Activated CD4-positive, alpha-beta T cell treated with anti-CD3 and anti-CD28 coated beads for 48 hours (primary cell): ENCODE results near the gene SMCHD1.
"Not testable (repeated sequence)": the region's sequence is repeated elsewhere in the genome, so short reads cannot be mapped to it uniquely, and the experiment has no call there.

ENCODE experiments used
- DNase-seq: peaks from one replicate; pipeline ENCODE4 v3.0.0-alpha.2; 2020

SMCHD1 gene

DNA sequence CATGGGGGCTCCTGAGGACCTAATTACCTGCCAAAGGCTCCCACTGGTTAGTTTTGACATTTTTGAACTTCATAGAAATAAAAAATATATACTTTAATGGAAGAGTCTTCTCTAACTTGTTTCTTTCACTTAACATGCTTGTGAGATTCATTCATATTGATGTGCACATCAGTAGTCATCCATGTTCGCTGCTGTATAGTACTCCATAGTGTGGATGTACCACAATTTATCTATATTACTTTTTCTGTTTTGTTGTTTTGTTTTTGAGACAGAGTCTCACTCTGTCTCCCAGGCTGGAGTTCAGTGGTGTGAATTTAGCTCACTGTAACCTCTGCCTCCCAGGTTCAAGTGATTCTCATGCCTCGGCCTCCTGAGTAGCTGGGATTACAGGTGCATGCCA, 168.4 kb downstream of the SMCHD1 start:
- DNase-seq, result no peak

DNA sequence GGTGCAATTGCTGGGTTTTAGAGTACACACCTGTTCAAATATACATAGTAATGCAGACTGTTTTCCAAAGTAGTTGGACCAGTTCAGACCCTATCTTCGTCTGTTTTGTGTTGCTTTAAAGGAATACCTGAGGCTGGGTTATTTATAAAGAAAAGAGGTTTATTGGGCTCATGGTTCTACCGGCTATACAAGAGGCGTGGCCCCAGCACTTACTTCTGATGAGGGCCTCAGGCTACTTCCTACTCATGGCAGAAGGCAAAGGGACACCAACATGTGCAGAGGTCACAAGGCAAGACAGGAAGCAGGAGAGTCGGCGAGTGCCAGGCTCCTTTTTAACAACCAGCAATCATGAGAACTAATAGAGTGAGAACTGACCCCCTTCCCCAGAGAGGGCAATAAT, 169.3 kb downstream of the SMCHD1 start:
- no peak for DNase-seq

DNA sequence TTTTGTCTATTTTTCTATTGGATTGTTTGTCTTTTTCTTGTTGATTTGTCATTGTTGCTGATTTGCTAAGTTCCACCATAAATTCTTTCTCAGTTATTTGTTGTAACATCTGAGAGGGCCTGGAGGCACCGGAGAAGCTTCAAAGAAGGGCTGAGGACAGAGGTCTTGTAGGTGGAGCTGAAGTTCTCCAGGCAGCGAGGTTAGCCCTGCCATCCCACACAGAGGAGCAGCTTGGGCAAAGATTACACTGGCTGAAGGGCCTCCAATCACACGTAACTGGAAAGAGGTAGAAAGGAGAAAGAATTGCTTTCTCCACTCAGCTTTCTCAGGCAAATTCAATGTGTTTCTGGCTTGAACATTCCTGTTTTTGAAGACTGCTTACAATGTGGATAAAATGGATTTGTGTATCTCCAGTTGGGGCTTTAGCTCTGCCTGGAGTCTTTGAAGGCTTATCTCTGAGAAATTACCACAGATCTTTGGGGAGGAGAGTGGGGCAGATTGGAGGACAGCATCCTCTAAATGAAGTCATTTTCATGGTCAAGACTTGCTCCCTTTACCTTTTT, 170.2 kb downstream of the SMCHD1 start:
- DNase-seq, result no peak

DNA sequence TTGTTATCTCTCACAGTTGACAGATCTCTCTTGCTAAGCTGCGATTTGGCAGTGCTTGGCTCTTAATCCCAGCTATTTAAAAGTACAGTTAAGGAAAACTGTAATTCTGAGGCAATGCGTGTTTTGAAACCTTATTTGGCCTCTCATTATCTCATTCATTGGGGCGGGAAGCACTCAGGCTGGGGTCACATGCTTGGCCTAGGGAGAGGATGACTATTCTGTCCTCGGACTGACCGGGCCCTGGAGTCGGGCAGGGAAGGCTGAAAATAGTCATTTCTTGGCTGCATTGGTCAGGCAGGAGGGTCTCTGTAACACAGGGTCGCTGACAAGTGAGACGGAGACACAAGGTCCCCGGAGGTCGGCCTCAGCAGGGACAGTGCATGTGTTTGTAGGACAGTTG, 171.1 kb downstream of the SMCHD1 start:
- DNase-seq, result no peak

DNA sequence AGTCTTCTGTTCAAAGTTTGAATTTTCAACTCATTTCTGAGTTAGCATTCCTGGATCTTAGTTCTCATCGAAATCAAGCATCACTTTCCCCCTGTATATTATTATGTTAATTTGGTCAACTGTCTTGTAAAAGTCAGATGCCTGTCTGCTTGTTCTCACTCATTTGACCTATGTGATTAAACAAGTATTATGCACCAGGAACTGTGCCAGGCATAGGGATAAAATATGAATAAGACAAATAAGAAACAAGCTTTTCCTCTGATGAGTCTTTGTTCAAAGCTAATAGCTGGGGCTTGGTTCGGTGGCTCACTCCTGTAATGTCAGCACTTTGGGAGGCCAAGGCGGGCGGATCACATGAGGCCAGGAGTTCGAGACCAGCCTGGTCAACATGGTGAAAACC, 171.5 kb downstream of the SMCHD1 start:
- no peak for DNase-seq

DNA sequence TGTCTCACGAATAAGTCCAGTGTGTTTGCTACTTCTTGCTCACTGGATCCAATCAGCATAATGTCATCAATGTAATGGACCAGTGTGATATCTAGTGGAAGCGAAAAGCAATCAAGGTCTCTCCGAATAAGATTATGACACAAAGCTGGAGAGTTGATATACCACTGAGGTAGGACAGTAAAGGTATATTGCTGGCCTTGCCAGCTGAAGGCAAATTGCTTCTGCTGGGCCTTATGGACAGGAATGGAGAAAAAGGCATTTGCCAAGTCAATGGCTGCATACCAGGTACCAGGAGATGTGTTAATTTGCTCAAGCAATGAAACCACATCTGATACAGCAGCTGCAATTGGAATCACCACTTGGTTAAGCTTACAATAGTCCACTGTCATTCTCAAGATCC, 180.6 kb downstream of the SMCHD1 start:
- DNase-seq, result not testable (repeated sequence)

DNA sequence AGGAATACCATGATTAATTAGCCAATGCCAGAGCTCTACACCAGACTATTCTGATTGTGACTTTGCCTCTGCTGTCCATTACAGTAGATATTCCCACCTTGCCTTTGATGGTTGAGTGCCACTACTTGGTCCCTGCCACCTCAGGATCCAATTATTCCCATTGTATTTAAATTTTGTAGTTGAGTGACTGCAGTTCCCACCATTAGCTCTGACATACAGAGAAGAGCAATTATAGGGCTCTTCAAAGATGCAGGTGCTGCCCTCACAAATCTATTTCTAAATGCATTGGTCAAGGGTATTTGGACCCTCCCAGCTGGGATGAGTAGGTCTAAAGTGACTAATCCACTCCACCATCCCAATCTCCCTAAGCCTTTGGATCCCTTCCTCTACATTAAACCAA, 181.8 kb downstream of the SMCHD1 start:
- not testable (repeated sequence) for DNase-seq

DNA sequence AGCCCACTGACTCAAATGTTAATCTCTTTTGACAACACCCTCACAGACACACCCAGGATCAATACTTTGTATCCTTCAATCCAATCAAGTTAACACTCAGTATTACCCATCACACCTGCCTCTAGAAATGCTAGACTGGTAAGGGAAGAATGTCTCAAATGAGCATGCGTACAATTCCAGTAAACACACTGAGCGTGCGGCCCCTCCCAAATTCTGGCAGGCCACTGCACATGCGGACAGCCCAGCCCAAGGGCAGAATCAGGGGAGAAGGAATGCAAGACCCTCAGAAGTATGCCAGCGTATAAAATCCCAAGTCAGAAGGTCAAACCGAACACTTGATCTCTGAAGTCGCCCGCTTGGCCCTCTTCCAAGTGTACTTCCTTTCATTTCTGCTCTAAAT, 183.7 kb downstream of the SMCHD1 start:
- no peak for DNase-seq

DNA sequence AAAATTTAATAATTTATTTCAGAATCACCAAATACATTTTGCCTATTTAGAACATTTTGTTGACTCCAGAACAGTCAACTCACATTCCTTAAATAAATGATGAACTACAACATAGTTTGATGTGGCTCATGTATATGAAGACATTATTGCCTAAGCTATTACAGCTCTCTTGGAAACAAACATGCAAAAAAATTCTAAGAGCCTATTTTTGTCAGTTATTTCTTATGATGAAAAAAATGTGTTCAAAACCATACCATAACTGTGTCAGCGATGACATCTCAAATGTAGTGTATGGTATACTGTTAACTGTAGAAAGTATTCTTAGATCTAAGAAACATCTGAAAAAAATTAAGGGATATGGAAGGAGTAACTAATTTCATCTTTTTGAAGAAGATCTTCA, 185.0 kb downstream of the SMCHD1 start:
- DNase-seq, result no peak

DNA sequence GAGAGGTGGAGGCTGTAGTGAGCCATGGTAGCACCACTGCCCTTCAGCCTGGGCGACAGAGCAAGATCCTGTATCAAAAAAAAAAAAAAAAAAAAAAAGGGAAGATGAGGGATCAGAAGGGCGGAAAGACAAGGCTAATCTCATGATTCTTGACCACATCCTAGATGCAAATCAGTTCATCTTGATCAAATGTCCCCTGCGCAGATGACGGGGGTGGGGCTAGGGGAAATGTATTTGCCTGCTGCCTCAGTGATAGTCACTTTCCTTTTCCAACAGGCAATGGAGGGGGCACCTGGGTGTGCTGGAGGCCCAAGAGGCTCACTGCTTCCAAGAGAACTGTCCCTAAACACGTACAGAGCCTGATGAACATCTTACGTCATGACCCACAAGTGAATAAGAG, 187.6 kb downstream of the SMCHD1 start:
- DNase-seq, result no peak

DNA sequence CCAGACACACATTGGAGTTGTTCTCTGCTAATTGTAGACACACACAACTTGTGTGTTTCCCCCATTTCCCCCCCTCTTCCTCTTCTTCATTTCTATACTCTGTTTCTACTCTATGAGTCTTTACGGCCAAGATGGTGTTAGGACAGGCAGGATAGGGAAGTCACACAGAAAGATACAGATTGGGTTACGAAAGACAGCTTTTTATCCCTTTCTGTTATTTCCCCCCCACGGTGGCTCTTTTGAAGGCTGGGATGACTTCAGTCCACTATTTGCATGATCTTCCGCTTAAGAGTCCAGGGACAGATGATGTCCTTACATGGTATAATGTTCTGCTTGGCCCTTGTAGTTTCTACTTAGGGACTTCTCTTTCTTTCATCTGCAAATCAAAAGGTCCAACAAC, 189.6 kb downstream of the SMCHD1 start:
- no peak for DNase-seq

DNA sequence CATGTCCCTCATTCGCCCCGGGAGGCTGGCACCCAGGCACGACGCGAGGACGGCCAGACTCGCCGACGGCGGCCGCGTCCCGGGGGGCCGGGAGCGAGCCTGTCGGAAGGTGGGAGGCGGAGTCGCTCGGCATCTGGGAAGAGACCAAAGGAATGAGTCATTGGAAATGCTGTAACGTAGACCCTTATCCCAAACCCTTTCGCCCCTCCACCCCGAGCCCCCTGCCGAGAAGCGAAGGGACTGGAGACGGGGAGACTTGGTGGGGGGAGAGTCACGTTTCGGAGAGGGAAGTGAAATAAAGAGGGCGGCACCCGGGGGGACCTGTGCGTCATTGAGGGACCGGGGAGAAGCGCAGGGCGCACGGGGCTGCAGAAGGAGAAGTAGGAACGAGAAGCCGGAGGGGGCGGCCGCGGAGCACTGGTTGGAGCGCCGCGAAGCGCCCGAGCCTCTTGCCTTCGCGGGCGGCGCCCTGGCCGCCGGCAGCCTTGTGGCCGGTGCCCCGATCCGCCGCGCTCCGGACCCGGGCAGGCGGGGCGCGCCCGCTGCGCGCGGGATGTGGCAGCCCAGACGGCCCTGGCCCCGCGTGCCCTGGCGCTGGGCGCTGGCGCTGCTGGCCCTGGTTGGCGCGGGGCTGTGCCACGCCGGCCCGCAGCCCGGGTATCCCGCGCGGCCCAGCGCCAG, 191.2 kb downstream of the SMCHD1 start, which contains the start of gene EMILIN2:
Gene EMILIN2 (plus strand): TSS at position 371 of the 681 bp plus-strand sequence. CDS start 183 bp downstream, at position 554.
- peak; percentile 68 for DNase-seq

DNA sequence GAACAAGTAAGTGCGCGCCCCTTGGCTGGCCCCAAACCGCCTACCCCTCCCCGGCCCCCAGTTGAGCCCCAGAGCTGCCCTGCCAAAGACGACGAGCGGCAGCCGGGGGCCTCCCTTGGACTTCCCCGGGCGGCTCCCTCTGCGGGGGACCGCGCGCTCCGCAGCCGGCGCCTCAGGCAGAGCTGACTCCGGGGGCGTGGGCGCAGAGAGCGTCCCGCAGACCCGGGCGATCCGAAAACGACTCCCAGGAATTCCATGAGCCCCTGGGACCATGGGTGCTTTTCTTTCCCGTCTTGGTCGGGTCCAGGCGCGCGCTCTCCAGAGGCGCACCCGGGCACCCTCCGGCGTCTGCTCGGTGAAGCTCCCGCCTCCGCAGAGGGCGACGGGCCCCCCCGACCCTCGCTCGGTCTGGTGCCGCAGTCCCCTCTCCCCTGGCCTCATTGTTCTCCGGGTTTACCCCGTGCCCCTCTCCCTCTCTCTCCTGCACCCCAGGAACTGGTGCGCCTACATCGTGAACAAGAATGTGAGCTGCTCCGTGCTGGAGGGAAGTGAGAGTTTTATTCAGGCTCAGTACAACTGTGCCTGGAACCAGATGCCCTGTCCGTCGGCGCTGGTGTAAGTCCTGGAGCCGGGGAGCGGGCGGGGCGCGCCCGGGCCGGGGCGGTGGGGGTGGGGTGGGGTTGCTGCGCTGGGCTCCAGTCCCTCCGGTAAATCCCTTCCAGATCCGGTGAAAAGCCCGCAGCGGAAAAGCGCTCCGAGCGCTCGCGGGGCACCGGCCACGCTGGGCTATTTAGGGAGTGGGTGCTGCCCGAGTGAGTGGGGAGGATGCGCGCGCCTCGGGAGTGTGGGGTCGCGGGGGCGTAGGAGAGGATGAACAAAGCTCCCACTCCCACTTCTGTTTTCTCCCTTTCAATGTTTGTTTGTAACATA, 192.1 kb downstream of the SMCHD1 start:
- peak; percentile 39 for DNase-seq

DNA sequence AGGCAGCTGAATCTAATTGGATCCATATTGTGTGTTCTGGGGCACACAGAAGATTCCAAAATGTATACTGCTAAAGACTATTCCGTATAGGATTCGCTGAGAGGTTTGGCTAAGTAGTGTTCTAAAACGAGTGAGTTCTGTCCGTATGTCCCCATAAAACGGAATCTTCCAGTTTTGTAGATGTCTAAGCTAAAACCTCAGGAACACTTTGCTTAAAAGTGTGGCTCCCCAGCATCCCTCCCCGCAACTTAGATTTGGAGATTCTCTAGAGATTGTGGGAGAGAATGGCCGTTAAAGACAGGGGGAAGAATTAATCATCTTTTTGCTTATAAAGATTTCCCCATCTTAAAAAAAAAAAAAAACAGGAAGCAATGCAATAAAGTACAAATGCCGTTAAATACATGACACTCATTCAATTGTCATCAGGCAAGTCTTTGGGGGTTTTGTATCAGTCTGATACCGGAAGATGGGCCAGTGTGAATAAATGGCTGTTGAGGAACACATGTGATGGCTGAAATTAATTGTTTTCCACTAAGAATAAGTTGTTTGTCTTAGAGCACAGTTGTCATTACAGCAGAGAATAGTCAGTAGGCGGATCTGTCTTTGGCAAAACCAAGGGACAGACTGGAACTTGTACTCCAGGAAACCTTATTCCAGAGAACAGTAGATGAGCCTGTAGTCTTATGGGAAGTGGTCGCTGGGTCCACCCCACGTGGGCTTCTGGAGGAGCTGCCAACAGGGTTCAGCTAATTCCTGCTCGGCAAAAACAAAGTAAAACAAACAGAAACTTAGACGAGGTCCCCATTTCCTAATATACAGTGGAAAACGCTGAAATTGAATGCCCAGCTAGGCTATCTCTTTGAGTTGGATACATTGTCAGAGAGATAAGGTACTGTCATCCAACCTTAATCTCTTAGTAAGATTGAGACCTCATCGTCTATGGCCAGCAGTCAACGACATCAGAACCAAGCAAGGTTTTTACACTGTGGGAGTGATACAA, 193.0 kb downstream of the SMCHD1 start:
- DNase-seq, result no peak

DNA sequence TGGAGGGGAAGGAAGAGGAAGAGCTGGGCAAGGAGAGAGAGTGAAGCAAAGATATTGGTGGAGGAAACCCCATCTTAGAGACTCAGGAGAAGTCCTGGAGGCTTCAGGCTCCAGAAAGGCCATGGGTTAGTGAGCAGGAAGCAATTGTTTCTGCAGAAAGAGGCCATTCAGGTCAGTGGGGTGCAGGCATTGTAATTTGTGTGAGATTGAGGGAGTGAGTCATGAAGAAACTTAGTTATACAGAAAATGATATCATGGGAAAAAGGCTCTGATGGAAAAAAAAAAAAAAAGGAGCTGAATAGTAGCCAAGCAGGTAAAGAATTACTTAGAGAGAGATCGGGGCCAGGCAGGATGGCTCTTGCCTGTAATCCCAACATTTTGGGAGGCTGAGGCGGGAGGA, 195.3 kb downstream of the SMCHD1 start:
- peak; percentile 38 for DNase-seq

DNA sequence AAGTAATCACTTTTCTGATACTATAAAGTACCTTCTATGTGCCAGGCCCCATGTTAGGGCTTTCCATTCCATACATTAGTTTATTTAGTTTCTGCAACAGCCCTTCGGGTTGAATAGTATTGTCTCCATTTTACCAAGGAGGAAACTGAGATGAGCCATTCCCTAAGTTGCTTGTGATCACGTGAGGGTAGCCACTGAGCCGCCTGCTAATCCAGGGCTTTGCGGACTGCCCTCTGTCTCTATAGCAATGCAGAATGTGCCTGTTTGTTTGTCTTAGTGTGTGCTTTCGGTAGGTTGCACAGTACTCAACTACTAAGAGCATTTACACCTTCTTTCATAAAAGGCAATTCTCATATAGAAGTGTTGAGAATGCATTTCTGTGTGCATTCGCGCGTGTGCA, 196.2 kb downstream of the SMCHD1 start:
- DNase-seq, result no peak

DNA sequence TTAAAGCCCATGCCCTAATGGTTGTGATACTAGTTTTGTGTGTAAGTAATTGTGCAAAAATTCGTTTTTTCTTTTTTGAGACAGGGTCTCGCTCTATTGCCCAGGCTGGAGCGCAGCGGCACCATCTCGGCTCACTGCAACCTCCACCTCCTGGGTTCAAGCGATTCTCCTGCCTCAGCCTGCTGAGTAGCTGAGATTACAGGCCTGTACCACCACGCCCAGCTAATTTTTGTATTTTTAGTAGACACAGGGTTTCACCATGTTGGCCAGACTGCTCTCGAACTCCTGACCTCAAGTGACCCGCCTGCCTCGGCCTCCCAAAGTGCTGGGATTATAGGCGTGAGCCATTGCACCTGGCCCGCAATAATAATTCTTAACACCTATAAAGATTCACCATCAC, 196.9 kb downstream of the SMCHD1 start:
- DNase-seq, result not testable (repeated sequence)

DNA sequence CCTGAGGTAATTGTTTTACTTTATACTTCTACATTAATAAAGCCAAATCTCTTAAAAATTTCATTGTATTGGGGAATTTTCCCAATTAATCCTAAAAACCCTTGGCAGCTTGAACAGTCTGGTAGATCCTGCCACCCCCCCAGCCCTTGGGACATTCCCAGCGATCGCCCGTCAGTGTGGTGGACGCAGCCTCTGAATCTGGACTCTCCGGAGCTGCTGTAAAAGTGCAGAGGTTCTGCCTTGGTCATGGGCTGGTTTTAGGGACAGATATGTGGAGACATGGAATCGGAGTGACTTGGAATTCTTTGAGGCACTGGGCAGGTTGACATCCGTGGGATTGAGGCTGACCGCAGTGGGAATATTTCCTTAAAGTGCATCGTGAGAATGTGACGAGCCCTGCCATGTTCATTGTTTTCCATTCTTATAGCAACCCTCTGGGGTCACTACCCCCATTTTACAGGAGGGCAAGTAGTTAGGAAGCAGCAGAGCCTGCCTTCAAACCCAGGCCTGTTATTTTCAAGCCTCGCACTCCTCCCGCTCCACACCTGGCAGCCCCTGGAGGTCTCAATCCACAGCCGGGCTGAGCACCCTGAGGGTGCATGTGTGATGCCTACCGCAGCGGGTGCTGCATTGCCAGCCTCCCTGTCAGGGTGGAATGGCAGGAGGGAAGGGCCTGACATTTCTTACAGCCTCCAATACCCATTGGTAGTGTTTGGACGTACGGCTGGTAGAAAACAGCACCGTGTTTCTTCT, 197.8 kb downstream of the SMCHD1 start:
- no peak for DNase-seq

DNA sequence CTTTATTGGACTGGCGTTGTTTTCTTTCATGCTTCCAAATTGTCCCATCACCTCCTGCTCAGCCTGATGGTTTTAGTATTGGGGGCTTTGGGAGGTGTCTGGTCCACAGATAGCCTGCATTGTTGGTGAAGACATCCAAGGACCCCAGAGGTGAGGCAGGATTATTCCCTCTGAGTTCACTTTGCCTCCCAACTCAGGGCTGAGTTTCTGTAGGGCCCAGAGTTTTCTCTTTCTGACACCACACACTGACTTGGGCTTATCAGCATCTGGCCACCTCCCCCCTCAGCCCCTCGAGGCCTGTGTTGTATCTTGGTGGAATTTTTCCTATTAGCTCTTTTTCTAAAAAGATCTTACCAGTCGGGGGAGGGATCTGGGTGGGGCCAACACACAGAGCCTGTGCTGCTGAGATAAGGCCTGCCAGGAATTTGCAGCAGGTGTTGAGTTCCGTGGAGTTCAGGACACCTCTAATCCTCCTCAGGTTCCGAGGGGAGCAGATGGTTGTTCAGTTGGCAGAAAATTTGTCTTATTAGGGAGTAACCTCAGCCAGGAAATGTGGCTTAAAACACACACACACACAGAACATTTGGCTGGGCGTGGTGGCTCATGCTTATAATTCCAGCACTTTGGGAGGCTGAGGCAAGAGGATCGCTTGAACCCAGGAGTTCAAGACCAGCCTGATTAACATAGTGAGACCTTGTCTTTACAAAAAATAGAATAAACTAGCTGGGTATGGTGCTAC, 198.6 kb downstream of the SMCHD1 start:
- no peak for DNase-seq
